HEK293 (cell line): ENCODE measurements around the gene FMNL1.

Experiments used
- CTCF ChIA-PET: fragments of 350-600 bp; formaldehyde crosslinking; extraction: SDS; loops from one replicate; lab custom pipeline; 2021; ENCODE audit warnings: antibody characterized with exemption; lab: Yijun Ruan, JAX
- POLR2A ChIA-PET: fragments of 300-600 bp; formaldehyde crosslinking; extraction: SDS; loops from one replicate; lab custom pipeline; 2020; ENCODE audit warnings: antibody characterized with exemption, inconsistent platforms; lab: Yijun Ruan, JAX
- H3K27ac ChIP-seq: fragments of 200-500 bp; sonication (Bioruptor generic); 2 replicates; pipeline ENCODE4 v1.5.1; 2014; ENCODE audit warnings: low read depth, low read length, control low read depth, inconsistent platforms; ENCODE audit errors: extremely low read depth
- H3K36me3 ChIP-seq, 2 experiments: fragments of 200-500 bp in 1 of 2; sonication (Bioruptor generic) in 1 of 2; 1 replicate in 1 of 2; 2 replicates in 1 of 2; pipeline ENCODE4 v1.5.1; 2014 to 2017; ENCODE audit warnings: inconsistent platforms in 2 of 2, low read length in 2 of 2; ENCODE audit not compliant: control insufficient read depth in 2 of 2, insufficient read depth in 1 of 2
- H3K4me1 ChIP-seq: fragments of 200-500 bp; sonication (Bioruptor generic); 2 replicates; pipeline ENCODE4 v1.5.1; 2014; ENCODE audit warnings: mild to moderate bottlenecking, low read length, inconsistent platforms; ENCODE audit not compliant: control insufficient read depth, insufficient read depth
- H3K4me3 ChIP-seq: 2 replicates; pipeline ENCODE4 v1.5.1; 2011; ENCODE audit warnings: low read depth, mild to moderate bottlenecking, control low read depth, low read length, moderate library complexity
- H3K9me3 ChIP-seq: fragments of 200-500 bp; sonication (Bioruptor generic); 2 replicates; pipeline ENCODE4 v1.5.1; 2014; ENCODE audit warnings: low read depth, low read length, inconsistent platforms; ENCODE audit not compliant: control insufficient read depth, insufficient read depth
- ZFHX2 ChIP-seq: fragments of 450-650 bp; formaldehyde crosslinking; conservative IDR thresholded peaks from 2 replicates; pipeline ENCODE4 v1.5.1; 2016; ENCODE audit warnings: missing biosample characterization, missing genetic modification characterization
- ZIC2 ChIP-seq: fragments of 450-650 bp; formaldehyde crosslinking; IDR thresholded peaks from 2 replicates; pipeline ENCODE4 v1.5.1; 2016; ENCODE audit warnings: missing biosample characterization, missing genetic modification characterization
- ZNF133 ChIP-seq: fragments of 450-650 bp; formaldehyde crosslinking; IDR thresholded peaks from 2 replicates; pipeline ENCODE4 v1.5.1; 2016; ENCODE audit warnings: missing biosample characterization, missing genetic modification characterization
- ZNF16 ChIP-seq: fragments of 450-650 bp; formaldehyde crosslinking; IDR thresholded peaks from 2 replicates; pipeline ENCODE4 v1.5.1; 2016; ENCODE audit warnings: low read depth, missing biosample characterization, missing genetic modification characterization
- ZNF274 ChIP-seq, 2 experiments: fragments of 200-500 bp in 1 of 2; fragments of 450-650 bp in 1 of 2; sonication (Bioruptor generic) in 1 of 2; formaldehyde crosslinking in 1 of 2; IDR thresholded peaks; 2 replicates each; pipeline versions ENCODE4 v1.5.1 to v1.6.1; 2014 to 2016; ENCODE audit warnings: borderline replicate concordance in 1 of 2, inconsistent platforms in 1 of 2, low read length in 1 of 2, missing biosample characterization in 1 of 2, missing genetic modification characterization in 1 of 2
- ZNF660 ChIP-seq: fragments of 450-650 bp; IDR thresholded peaks from 2 replicates; pipeline ENCODE4 v1.5.1; 2018; ENCODE audit warnings: missing biosample characterization, mild to moderate bottlenecking, missing genetic modification characterization
- TF ChIP-seq, protein P1 (sequence below): fragments of 450-650 bp; formaldehyde crosslinking; IDR thresholded peaks from 2 replicates; pipeline ENCODE4 v1.5.1; 2016; ENCODE audit warnings: missing biosample characterization, missing genetic modification characterization, borderline replicate concordance
- TF ChIP-seq, protein P2 (sequence below): fragments of 450-650 bp; formaldehyde crosslinking; IDR thresholded peaks from 2 replicates; pipeline ENCODE4 v1.5.1; 2016; ENCODE audit warnings: missing biosample characterization, missing genetic modification characterization
- TF ChIP-seq, protein P3 (sequence below): fragments of 450-650 bp; formaldehyde crosslinking; IDR thresholded peaks from 2 replicates; pipeline ENCODE4 v1.5.1; 2016; ENCODE audit warnings: missing biosample characterization, missing genetic modification characterization, borderline replicate concordance
- TF ChIP-seq, protein P4 (sequence below): fragments of 450-650 bp; formaldehyde crosslinking; IDR thresholded peaks from 2 replicates; pipeline ENCODE4 v1.5.1; 2016; ENCODE audit warnings: missing biosample characterization, missing genetic modification characterization

Gene FMNL1

DNA sequence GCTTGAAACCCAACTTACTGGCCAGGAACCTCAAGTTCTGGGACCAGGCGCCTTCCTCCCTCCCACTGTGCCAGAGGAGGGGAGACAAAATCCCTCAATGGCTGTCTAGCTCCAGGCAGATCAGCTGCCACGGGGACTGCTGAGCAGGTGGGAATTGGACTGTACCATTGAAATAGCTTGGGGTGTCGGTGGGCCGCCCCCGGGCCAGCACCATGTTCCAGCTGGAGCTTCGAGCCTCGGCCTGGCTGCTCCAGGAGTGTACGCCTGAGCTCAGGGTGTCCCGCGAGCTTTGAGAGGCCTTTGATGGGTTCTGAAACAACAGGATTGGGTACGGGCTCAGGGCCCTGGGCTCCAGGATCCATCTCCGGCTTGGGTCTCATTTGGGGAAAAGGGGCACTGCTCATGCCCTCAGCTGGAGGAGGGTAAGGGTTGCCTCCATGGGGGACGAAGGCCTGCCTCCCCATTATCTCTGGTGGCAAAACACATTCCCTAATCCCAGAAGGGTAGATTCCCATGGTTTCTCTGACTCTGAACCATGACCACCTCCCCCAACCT lies 44.8 kb downstream of the FMNL1 start:
- ChIA-PET CTCF (interaction anchor here (0.5 to 4.3 kb wide), 10 partner anchors 10 to 184 kb away, joined by 3 to 42 read pairs (median 4); no protein-coding TSS in a partner anchor), POLR2A (interaction anchor here (0.9 to 1.8 kb wide), 4 partner anchors 11 to 128 kb away, joined by 3 to 6 read pairs (median 3); partner anchors contain the start of gene HEXIM1)
- H3K9me3 ChIP-seq, result no peaks in the 10 kb centered on the region
- H3K4me1 ChIP-seq, result no peaks in the 10 kb centered on the region
- no peak overlapping the region for H3K4me3 ChIP-seq
- H3K36me3 ChIP-seq, result peaks cover 16 to 85% of the 10 kb centered on the region in 2 experiments
- H3K27ac ChIP-seq, result 0 out of 2 replicates have a peak overlapping the region, but pooled peaks have one; percentile 16
- TF ChIP-seq ZNF274 (IDR thresholded peaks at IDR 0.05; ENCODE audit: low read length) (no peak), ZNF274 (tag by site-specific recombination; IDR thresholded peaks at IDR 0.05; ENCODE audit: borderline replicate concordance) (no peak), ZNF16 (tag by site-specific recombination) (no peak), ZNF660 (tag by site-specific recombination) (no peak), ZFHX2 (tag by site-specific recombination) (peak; percentile 27)
- TF ChIP-seq, protein P1, sequence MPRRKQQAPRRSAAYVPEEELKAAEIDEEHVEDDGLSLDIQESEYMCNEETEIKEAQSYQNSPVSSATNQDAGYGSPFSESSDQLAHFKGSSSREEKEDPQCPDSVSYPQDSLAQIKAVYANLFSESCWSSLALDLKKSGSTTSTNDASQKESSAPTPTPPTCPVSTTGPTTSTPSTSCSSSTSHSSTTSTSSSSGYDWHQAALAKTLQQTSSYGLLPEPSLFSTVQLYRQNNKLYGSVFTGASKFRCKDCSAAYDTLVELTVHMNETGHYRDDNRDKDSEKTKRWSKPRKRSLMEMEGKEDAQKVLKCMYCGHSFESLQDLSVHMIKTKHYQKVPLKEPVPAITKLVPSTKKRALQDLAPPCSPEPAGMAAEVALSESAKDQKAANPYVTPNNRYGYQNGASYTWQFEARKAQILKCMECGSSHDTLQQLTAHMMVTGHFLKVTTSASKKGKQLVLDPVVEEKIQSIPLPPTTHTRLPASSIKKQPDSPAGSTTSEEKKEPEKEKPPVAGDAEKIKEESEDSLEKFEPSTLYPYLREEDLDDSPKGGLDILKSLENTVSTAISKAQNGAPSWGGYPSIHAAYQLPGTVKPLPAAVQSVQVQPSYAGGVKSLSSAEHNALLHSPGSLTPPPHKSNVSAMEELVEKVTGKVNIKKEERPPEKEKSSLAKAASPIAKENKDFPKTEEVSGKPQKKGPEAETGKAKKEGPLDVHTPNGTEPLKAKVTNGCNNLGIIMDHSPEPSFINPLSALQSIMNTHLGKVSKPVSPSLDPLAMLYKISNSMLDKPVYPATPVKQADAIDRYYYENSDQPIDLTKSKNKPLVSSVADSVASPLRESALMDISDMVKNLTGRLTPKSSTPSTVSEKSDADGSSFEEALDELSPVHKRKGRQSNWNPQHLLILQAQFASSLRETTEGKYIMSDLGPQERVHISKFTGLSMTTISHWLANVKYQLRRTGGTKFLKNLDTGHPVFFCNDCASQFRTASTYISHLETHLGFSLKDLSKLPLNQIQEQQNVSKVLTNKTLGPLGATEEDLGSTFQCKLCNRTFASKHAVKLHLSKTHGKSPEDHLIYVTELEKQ (tag by site-specific recombination), result no peak
- TF ChIP-seq, protein P2, sequence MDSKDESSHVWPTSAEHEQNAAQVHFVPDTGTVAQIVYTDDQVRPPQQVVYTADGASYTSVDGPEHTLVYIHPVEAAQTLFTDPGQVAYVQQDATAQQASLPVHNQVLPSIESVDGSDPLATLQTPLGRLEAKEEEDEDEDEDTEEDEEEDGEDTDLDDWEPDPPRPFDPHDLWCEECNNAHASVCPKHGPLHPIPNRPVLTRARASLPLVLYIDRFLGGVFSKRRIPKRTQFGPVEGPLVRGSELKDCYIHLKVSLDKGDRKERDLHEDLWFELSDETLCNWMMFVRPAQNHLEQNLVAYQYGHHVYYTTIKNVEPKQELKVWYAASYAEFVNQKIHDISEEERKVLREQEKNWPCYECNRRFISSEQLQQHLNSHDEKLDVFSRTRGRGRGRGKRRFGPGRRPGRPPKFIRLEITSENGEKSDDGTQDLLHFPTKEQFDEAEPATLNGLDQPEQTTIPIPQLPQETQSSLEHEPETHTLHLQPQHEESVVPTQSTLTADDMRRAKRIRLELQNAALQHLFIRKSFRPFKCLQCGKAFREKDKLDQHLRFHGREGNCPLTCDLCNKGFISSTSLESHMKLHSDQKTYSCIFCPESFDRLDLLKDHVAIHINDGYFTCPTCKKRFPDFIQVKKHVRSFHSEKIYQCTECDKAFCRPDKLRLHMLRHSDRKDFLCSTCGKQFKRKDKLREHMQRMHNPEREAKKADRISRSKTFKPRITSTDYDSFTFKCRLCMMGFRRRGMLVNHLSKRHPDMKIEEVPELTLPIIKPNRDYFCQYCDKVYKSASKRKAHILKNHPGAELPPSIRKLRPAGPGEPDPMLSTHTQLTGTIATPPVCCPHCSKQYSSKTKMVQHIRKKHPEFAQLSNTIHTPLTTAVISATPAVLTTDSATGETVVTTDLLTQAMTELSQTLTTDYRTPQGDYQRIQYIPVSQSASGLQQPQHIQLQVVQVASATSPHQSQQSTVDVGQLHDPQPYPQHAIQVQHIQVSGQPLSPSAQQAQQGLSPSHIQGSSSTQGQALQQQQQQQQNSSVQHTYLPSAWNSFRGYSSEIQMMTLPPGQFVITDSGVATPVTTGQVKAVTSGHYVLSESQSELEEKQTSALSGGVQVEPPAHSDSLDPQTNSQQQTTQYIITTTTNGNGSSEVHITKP, result 0 out of 2 replicates have a peak, but pooled peaks have one; percentile 42

DNA sequence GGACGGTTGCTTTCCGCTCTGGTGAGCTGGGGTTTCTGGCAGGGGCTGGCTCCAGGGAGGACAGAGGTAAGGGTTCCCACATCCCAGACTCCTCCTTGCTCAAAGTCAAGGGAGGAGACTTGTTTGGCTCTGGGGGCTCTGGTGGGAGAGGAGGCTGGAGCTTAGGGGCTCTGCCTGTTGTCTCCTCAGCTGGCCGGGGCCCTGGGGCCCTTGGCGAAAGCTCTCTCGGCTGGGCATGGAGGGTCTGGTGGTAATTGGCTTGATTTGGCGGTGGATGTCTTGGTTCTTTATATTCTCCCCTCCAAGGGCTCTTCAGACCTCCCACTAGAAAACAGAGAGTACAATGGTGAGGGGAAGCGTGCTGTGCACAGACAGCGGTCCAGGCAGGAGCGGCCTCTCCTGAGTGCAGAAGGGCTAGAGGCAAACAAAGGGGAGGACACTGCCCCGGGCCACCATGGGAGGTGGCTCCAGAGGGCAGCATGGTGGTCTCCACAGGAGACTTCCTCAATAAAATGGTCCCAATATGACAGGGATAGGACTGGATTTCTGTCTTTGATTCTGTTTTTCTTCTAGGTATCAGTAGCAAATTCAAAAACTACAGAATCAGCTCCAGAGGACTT lies 45.9 kb downstream of the FMNL1 start:
- H3K9me3 ChIP-seq, result no peaks in the 10 kb centered on the region
- H3K36me3 ChIP-seq, result peaks cover 22 to 86% of the 10 kb centered on the region in 2 experiments
- POLR2A ChIA-PET, result interaction anchor here (1.0 to 1.8 kb wide), 2 partner anchors 10 to 19 kb away, joined by 3 to 6 read pairs; no protein-coding TSS in a partner anchor
- no peak overlapping the region for H3K27ac ChIP-seq
- H3K4me1 ChIP-seq, result no peaks in the 10 kb centered on the region
- no peak overlapping the region for H3K4me3 ChIP-seq
- TF ChIP-seq ZIC2 (tag by site-specific recombination), result peak; percentile 0; the same call in 1 of the 2 replicates
- no peak for TF ChIP-seq ZNF133 (tag by site-specific recombination)
- CTCF ChIA-PET, result interaction anchor here (0.6 to 4.3 kb wide), 9 partner anchors 9 to 493 kb away, joined by 3 to 42 read pairs (median 5); no protein-coding TSS in a partner anchor

DNA sequence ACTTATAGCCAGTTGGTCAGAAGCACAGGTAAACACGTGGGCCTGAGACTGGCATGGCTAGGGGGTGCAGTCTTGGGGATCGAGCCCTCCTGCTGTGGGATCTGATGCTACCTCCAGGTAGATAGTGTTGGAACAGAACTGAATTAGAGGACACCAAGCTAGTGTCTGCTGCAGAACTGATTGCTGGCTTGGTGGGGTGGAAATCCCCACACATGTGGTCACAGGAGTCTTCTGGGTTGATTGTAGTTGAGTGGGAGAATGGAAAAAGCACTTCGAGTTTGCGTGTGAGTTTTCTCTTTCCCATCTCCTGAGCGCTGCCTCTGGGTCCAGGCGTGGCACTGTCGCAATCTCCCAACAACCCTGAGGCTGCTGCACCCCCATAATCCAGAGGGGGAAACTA lies 48.2 kb downstream of the FMNL1 start:
- Histone ChIP-seq H3K36me3 (peaks cover 22 to 82% of the 10 kb centered on the region in 2 experiments; a peak in 2 of 3 replicates), H3K9me3 (no peaks in the 10 kb centered on the region), H3K4me1 (no peaks in the 10 kb centered on the region), H3K4me3 (no peak overlapping the region), H3K27ac (no peak overlapping the region)
- CTCF ChIA-PET, result interaction anchor here (0.6 to 12.0 kb wide), 9 partner anchors 12 to 1504 kb away, joined by 3 to 357 read pairs (median 6); no protein-coding TSS in a partner anchor
- POLR2A ChIA-PET, result no interaction called here
- TF ChIP-seq, protein P3, sequence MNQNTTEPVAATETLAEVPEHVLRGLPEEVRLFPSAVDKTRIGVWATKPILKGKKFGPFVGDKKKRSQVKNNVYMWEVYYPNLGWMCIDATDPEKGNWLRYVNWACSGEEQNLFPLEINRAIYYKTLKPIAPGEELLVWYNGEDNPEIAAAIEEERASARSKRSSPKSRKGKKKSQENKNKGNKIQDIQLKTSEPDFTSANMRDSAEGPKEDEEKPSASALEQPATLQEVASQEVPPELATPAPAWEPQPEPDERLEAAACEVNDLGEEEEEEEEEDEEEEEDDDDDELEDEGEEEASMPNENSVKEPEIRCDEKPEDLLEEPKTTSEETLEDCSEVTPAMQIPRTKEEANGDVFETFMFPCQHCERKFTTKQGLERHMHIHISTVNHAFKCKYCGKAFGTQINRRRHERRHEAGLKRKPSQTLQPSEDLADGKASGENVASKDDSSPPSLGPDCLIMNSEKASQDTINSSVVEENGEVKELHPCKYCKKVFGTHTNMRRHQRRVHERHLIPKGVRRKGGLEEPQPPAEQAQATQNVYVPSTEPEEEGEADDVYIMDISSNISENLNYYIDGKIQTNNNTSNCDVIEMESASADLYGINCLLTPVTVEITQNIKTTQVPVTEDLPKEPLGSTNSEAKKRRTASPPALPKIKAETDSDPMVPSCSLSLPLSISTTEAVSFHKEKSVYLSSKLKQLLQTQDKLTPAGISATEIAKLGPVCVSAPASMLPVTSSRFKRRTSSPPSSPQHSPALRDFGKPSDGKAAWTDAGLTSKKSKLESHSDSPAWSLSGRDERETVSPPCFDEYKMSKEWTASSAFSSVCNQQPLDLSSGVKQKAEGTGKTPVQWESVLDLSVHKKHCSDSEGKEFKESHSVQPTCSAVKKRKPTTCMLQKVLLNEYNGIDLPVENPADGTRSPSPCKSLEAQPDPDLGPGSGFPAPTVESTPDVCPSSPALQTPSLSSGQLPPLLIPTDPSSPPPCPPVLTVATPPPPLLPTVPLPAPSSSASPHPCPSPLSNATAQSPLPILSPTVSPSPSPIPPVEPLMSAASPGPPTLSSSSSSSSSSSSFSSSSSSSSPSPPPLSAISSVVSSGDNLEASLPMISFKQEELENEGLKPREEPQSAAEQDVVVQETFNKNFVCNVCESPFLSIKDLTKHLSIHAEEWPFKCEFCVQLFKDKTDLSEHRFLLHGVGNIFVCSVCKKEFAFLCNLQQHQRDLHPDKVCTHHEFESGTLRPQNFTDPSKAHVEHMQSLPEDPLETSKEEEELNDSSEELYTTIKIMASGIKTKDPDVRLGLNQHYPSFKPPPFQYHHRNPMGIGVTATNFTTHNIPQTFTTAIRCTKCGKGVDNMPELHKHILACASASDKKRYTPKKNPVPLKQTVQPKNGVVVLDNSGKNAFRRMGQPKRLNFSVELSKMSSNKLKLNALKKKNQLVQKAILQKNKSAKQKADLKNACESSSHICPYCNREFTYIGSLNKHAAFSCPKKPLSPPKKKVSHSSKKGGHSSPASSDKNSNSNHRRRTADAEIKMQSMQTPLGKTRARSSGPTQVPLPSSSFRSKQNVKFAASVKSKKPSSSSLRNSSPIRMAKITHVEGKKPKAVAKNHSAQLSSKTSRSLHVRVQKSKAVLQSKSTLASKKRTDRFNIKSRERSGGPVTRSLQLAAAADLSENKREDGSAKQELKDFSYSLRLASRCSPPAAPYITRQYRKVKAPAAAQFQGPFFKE (tag by site-specific recombination), result no peak
- TF ChIP-seq, protein P4, sequence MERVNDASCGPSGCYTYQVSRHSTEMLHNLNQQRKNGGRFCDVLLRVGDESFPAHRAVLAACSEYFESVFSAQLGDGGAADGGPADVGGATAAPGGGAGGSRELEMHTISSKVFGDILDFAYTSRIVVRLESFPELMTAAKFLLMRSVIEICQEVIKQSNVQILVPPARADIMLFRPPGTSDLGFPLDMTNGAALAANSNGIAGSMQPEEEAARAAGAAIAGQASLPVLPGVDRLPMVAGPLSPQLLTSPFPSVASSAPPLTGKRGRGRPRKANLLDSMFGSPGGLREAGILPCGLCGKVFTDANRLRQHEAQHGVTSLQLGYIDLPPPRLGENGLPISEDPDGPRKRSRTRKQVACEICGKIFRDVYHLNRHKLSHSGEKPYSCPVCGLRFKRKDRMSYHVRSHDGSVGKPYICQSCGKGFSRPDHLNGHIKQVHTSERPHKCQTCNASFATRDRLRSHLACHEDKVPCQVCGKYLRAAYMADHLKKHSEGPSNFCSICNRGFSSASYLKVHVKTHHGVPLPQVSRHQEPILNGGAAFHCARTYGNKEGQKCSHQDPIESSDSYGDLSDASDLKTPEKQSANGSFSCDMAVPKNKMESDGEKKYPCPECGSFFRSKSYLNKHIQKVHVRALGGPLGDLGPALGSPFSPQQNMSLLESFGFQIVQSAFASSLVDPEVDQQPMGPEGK, result no peak
